ENCODE data around the gene NRIP2.

- TF ChIP-seq CTCF (IDR thresholded peaks at IDR 0.05) (no peak), POLR2A (IDR thresholded peaks at IDR 0.05) (no peak)
Measured at GRCh38 chr12:2820432-2820831, 14.4 kb downstream of the NRIP2 start.
